Measurements from ENCODE around the gene ELOA. TPM values are rescaled to one million over a fixed set of nuclear protein-coding genes. Genes with fewer than 3 reads are reported as not detected.
"Not testable (repeated sequence)": the region's sequence is repeated elsewhere in the genome, so short reads cannot be mapped to it uniquely, and the experiment has no call there.

The ELOA gene
- polyA plus RNA-seq, 4 donors: 32.2 to 41.2 (median 36.0) TPM

- no peak for DNase-seq (ENCODE audit: low read depth in 4 of 4, low spot score in 3 of 4)
These were observed 10.7 kb upstream of the ELOA start for GRCh38 chr1:23732363-23733224.

- DNase-seq (ENCODE audit: low read depth in 4 of 4, low spot score in 3 of 4): not testable (repeated sequence)
These were observed 10.0 kb upstream of the ELOA start for GRCh38 chr1:23733281-23733680.

DNA sequence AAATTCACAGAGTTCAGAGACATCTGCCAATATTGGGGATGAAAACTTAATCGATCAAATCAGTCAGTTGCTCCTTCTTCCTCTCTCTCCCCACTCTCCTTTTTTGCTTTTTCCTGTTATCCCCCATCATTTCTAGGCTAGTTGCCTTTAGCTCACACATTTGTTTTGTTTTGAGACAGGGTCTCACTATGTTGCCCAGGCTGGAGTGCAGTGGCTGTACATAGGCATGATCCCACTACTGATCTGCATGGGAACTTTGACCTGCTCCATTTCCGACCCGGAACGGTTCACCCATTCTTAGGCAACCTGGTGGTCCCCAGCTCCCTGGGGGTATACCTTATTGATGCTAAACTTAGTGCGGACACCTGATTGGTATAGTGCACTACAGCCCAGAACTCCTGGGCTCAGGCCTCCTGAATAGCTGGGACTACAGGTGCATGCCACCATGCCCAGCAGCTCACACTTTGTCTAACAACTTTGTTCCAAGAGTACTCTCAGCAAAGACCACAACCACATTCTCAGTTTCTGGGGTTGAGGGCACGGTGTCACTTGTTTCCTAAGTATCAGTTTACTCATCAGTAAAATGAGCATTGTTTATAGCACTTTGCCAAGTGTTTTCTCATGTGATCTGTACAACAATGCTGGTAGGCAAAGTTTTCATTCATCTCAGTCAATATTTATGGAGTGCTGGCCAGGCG lies 6.7 kb upstream of the ELOA start:
- no peak for DNase-seq (ENCODE audit: low read depth in 4 of 4, low spot score in 3 of 4)

GRCh38 chr1:23741609-23742008 lies 1.7 kb upstream of the ELOA start:
- DNase-seq (ENCODE audit: low read depth in 4 of 4, low spot score in 3 of 4): no peak

DNA sequence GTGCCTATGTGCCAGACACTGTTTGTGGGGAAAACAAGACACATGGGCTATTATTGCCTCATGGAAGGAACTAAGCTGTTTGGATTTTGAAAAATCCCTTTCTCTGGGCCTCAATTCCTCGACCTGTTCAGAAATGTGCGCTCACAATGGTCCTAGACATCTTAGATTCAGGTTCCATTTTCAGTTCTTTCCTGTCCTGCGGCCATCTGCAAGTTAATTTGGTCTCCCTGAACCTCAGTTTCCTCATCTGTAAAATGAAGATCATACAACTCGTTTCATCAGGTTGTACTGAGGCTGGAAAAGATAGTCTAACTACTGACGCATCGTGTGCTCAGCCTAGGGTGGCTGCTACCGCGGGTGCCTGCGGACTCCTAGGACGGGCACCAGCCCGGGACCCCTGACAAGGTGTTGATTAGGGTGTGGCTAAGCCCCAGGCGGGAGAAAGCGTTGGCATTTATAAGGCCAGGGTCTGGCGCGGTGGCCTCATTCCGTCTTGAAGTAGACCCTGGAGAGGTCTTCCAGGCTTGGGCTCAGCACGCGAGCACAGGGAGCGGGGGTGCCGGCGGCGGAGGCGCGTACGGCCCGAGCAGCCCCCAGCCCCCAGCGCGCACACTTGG lies 493 bp upstream of the ELOA start:
- DNase-seq (ENCODE audit: low read depth in 4 of 4, low spot score in 3 of 4): no peak

DNA sequence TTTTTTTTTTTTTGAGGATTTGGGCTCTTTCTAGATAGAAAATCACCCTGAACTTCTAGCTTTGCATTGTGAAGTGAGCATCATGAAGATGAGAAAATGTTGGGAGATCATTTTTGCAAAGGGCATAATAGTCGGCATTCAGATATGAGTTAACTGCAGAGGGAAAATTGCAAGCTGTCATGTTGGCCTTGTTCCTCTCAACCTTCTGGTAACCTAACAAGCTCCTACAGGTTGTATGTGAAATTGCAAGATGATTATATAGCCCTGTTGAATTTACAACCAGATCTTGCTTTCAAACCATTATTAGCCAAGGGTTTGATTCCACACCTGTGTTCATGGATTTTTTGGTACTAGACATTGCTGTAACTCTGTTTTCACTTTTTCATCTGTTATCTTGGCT lies 2.2 kb downstream of the ELOA start:
- DNase-seq (ENCODE audit: low read depth in 4 of 4, low spot score in 3 of 4): no peak

DNA sequence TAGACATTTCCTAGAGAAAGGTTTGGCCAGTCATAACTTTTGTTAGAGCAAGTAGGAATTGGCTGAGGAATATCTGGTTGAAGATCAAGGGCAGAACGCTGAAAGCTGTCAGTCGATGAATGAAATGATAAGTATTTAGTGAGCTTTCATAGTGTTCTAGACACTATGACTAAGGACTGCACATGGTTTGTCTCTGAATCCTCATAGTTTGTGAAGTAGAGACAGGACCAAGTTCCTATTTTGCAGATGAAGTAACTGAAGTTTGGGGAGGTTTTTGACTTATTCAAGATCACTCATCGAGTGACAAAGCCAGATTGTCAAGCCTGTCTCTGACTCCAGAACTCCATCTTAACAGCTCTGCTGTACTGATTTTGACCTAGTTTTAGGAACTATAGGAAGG lies 4.7 kb downstream of the ELOA start:
- no peak for DNase-seq (ENCODE audit: low read depth in 4 of 4, low spot score in 3 of 4)

- DNase-seq (ENCODE audit: low read depth in 4 of 4, low spot score in 3 of 4): no peak
These were observed 8.0 kb downstream of the ELOA start for GRCh38 chr1:23751050-23751814.

- DNase-seq (ENCODE audit: low read depth in 4 of 4, low spot score in 3 of 4): no peak
These were observed 8.5 kb downstream of the ELOA start for GRCh38 chr1:23751815-23752200.

GRCh38 chr1:23752909-23753308 lies 9.6 kb downstream of the ELOA start:
- DNase-seq (ENCODE audit: low read depth in 4 of 4, low spot score in 3 of 4): no peak

- DNase-seq (ENCODE audit: low read depth in 4 of 4, low spot score in 3 of 4): no peak
These were observed 13.4 kb downstream of the ELOA start for GRCh38 chr1:23756676-23757075.

GRCh38 chr1:23757812-23758211 lies 14.5 kb downstream of the ELOA start:
- DNase-seq (ENCODE audit: low read depth in 4 of 4, low spot score in 3 of 4): no peak

- no peak for DNase-seq (ENCODE audit: low read depth in 4 of 4, low spot score in 3 of 4)
These were observed 16.0 kb downstream of the ELOA start for GRCh38 chr1:23759277-23759676.

- no peak for DNase-seq (ENCODE audit: low read depth in 4 of 4, low spot score in 3 of 4)
These were observed 19.8 kb downstream of the ELOA start for GRCh38 chr1:23763041-23763577.

DNA sequence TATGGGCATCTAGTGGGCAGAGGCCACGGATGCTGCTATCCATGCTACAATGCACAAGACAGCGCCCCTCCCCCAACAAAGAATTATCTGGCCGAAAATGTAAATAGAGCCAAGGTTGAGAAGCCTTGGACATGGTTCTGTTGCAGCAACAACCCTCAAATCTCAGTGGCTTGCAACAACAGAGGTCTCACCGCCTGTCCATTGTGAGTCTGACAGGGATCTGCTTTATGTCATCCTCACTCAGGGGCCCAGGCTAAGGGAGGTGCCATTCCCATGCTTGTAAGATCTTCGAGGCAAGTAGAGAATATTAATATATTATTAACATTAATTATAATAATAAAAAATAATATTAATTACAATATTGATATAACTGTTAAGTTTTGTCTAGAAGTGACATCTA lies 25.5 kb downstream of the ELOA start:
- DNase-seq (ENCODE audit: low read depth in 4 of 4, low spot score in 3 of 4): no peak

DNA sequence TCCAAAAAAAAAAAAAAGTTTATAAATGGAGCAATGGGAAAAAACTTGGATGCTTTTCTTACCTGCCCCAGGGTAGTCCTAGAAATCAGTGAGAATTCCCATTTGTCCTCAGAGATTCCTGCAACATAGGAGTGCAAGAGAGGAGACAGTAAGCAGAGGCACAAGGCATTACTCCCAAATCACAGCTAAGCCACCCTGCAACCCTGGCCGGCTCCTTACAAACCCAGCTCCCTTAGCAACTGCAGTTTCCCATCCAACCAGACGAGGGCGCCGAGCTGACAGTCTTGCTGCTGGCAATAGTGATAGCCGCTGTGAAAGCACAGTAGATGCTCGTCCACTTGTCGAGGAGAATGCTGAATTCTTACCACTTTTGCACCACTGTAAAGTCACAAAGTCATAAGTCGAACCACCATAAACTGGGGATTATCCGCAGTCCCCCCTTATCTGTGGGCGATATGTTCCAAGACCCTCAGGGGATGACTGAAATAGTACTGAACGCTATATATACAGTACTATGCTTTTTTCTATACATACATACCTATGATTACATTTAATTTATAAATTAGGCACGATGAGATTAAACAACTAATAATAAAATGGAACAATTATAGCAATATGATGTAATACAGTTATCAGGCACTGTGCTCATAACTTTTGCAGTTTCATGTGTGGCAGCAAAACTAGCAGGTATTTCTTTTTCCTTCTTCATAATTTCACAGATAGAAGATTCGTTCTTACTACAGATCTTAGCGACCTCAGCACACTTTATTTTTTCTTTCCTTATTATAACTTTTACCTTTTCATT lies 29.0 kb downstream of the ELOA start:
- DNase-seq (ENCODE audit: low read depth in 4 of 4, low spot score in 3 of 4): peak; percentile 61 to 72 (median 64)

DNA sequence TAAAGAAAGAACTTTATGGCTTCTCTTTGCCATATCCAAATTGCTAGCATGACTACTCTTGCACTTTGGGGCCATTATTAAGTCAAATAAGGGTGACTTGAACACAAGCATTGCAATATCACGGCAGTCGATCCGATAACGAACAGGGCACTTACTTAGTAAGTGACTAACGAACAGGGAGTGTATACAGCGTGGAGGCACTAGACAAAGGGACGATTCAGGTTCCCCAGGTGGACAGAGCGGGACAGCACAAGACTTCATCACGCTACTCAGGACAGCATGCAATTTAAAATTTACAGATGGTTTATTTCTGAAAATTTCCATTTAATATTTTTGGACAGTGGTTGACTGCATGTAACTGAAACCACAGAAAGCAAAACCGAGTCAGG lies 29.6 kb downstream of the ELOA start:
- no peak for DNase-seq (ENCODE audit: low read depth in 4 of 4, low spot score in 3 of 4)

DNA sequence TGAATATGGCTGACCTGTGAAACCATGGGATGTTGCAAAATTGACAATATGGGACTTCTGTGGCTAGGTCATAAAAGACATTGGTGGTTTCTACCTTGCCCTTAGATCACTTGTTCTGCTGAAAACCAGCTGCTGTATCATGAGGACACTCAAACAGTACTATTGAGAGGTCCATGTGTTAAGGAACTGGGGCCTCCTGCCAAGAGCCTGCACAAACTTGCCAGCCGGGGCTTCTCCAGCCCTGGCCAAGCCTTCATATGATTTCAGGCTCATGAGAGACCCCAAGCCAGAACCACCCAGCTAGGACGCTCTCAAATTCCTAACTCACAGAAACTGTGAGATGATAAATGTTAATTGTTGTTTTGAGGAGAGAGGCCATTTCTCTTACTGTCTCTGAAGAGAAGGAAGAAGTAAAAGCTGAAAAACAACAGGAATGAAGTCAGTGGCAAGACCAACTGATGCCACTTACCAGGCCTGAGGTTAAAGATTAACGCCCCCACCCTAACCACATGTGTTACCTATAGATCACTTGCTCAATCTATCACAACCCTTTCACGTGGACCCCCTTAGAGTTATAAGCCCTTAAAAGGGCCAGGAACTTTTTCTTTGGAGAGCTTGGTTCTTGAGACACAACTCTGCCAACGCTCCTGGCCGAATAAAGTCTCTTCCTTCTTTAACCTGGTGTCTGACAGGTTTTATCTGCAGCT lies 31.1 kb downstream of the ELOA start:
- DNase-seq (ENCODE audit: low read depth in 4 of 4, low spot score in 3 of 4): no peak

DNA sequence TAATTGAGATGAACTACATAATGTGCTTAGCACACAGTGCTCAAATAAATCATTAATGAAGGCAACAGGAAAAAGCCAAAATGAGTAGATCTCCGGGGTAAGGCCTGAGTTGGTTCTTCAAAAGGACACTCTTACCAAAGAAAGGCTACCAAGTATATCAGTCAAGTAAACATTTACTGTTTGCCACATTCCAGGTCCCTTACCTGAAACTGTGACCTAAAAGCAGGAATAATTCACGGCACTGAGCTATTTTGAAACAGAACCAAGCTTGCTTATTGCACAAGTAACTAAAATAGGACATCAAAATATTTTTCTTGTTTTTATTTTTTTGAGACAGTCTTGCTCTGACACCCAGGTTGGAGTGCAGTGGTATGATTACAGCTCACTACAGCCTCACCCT lies 32.9 kb downstream of the ELOA start:
- no peak for DNase-seq (ENCODE audit: low read depth in 4 of 4, low spot score in 3 of 4)

All from right renal pelvis (tissue), 4 donors.